K562 (cell line): Measurements from ENCODE around the gene ADM5. TPM values are rescaled to one million over a fixed set of nuclear protein-coding genes. Genes with fewer than 3 reads are reported as not detected.

Source experiments
- CBX8 ChIP-seq: fragments of 200-600 bp; sonication (generic); IDR thresholded peaks from 2 replicates; pipeline ENCODE4 v1.6.1; 2012; ENCODE audit warnings: borderline replicate concordance, mixed run types, low read depth, mild to moderate bottlenecking, moderate library complexity, mixed read lengths, low read length, control low read depth, inconsistent platforms; ENCODE audit not compliant: poor library complexity, severe bottlenecking; ENCODE audit errors: extremely low read depth
- CEBPG ChIP-seq, 3 experiments: fragments of 200-800 bp in 1 of 3; sonication (Bioruptor generic) in 1 of 3; sonication (generic) in 1 of 3; formaldehyde crosslinking in 1 of 3; IDR thresholded peaks in 2 of 3; conservative IDR thresholded peaks in 1 of 3; 2 replicates each; pipeline versions ENCODE4 v1.6.1 to v1.8.0; 2016 to 2022; ENCODE audit warnings: missing compliant biosample characterization in 2 of 3, missing genetic modification characterization in 2 of 3, mild to moderate bottlenecking in 1 of 3, missing genetic modification reagents in 1 of 3
- COPS2 ChIP-seq: fragments of 450-650 bp; conservative IDR thresholded peaks from 2 replicates; pipeline ENCODE4 v1.6.1; 2016; ENCODE audit warnings: mild to moderate bottlenecking, moderate library complexity
- DIDO1 ChIP-seq: fragments of 450-650 bp; IDR thresholded peaks from 2 replicates; pipeline ENCODE4 v1.6.1; 2016; ENCODE audit warnings: low read depth, missing biosample characterization, missing genetic modification characterization
- ETS2 ChIP-seq: IDR thresholded peaks from 2 replicates; pipeline ENCODE4 v1.6.1; 2016; ENCODE audit warnings: borderline replicate concordance, missing genetic modification characterization, mild to moderate bottlenecking, moderate library complexity, missing compliant biosample characterization; ENCODE audit not compliant: poor library complexity, severe bottlenecking
- JUN ChIP-seq, 2 experiments: sonication (generic) in 1 of 2; formaldehyde crosslinking in 1 of 2; IDR thresholded peaks; 2 replicates each; pipeline versions ENCODE4 v1.6.1 to v1.8.0; 2012 to 2022; ENCODE audit warnings: borderline replicate concordance in 2 of 2, mild to moderate bottlenecking in 2 of 2, improper control_type of control experiment in 1 of 2, low read depth in 1 of 2, low read length in 1 of 2, missing genetic modification reagents in 1 of 2
- MTA1 ChIP-seq: fragments of 450-650 bp; IDR thresholded peaks from 2 replicates; pipeline ENCODE4 v1.6.1; 2017; ENCODE audit warnings: borderline replicate concordance
- MYC ChIP-seq, 2 experiments: fragments of 250-450 bp in 1 of 2; sonication (Bioruptor Pico) in 1 of 2; IDR thresholded peaks; 2 replicates each; pipeline versions ENCODE4 v1.5.1 to v1.6.1; 2012 to 2021; ENCODE audit warnings: low read depth in 2 of 2, borderline replicate concordance in 1 of 2, improper control_type of control experiment in 1 of 2, low read length in 1 of 2, mild to moderate bottlenecking in 1 of 2, moderate library complexity in 1 of 2
- ZNF143 ChIP-seq: sonication (generic); formaldehyde crosslinking; IDR thresholded peaks from 2 replicates; pipeline ENCODE4 v1.9.0; 2022; ENCODE audit warnings: mild to moderate bottlenecking, missing genetic modification reagents
- ZNF23 ChIP-seq: fragments of 250-450 bp; sonication (Bioruptor Pico); IDR thresholded peaks from 2 replicates; pipeline ENCODE4 v1.4.0; 2020; ENCODE audit warnings: mild to moderate bottlenecking
- ZNF253 ChIP-seq: fragments of 250-450 bp; sonication (Bioruptor Pico); conservative IDR thresholded peaks from 2 replicates; pipeline ENCODE4 v1.6.1; 2021; ENCODE audit warnings: mild to moderate bottlenecking
- ZNF780A ChIP-seq: fragments of 250-450 bp; sonication (Bioruptor Pico); IDR thresholded peaks from 2 replicates; pipeline ENCODE4 v1.5.0; 2021; ENCODE audit warnings: mild to moderate bottlenecking
- polyA plus RNA-seq, 8 experiments: library from polyadenylated mRNA; depleted of rRNA in 4 of 8; stranded (reverse) in 5 of 8; unstranded in 3 of 8; fragments of >200 nt; fragmentation: Nextera tagmentation in 2 of 8; fragmentation: Illumina TruSeq in 1 of 8; extraction: Ambion mirVana in 2 of 8; extraction: Trizol in 1 of 8; gene quantifications; 2 replicates each; pipeline versions ENCODE4 v1.2.1 to v1.2.3, GENCODE V29; 2011 to 2014; ENCODE audit warnings: inconsistent platforms in 1 of 8, missing spikeins in 1 of 8
- total RNA-seq, 7 experiments: library from RNA; depleted of rRNA in 6 of 7; stranded (reverse); fragments of >200 nt in 6 of 7; fragmentation: Illumina TruSeq in 2 of 7; extraction: Trizol in 2 of 7; gene quantifications; 2 replicates each; pipeline versions ENCODE4 v1.2.1 to v1.2.3, GENCODE V29; 2011 to 2021; ENCODE audit warnings: low replicate concordance in 1 of 7
- TF ChIP-seq, protein P1 (sequence below): fragments of 450-650 bp; IDR thresholded peaks from 2 replicates; pipeline ENCODE4 v1.7.1; 2018; ENCODE audit warnings: mild to moderate bottlenecking, low read depth; ENCODE audit not compliant: partially characterized antibody
- TF ChIP-seq, protein P2 (sequence below): sonication (generic); formaldehyde crosslinking; IDR thresholded peaks from 2 replicates; pipeline ENCODE4 v1.8.0; 2023; ENCODE audit warnings: mild to moderate bottlenecking, missing genetic modification reagents
- TF ChIP-seq, protein P3 (sequence below): fragments of 250-450 bp; sonication (Bioruptor Pico); IDR thresholded peaks from 2 replicates; pipeline ENCODE4 v1.4.0; 2020; ENCODE audit warnings: borderline replicate concordance

The ADM5 gene
- total and polyA plus RNA-seq, 9 of the 15 experiments (the other 6 are each of a cell fraction or from before 2014, with no cell fraction given) = 0.13 to 8.4 (median 2.0) TPM; not detected in 1

GRCh38 chr19:49677231-49677900, 12.0 kb upstream of the ADM5 start, which contains the start of gene PRMT1 (continued):
- TF ChIP-seq JUN (IDR thresholded peaks at IDR 0.05; ENCODE audit: borderline replicate concordance, low read depth, low read length) (peak; percentile 32; the same call in 1 of the 2 replicates), JUN (CRISPR knock-in tag; IDR thresholded peaks at IDR 0.05; ENCODE audit: borderline replicate concordance) (no peak), ZNF143 (CRISPR knock-in tag) (0 out of 2 replicates have a peak, but pooled peaks have one; percentile 38), ZNF23 (CRISPR knock-in tag) (no peak), MTA1 (peak; percentile 35; the same call in 1 of the 2 replicates), ZNF780A (no peak), CEBPG (CRISPR knock-in tag; IDR thresholded peaks at IDR 0.05) (no peak), CEBPG (tag; conservative IDR thresholded peaks at IDR 0.05 in 1 of 2, IDR thresholded peaks at IDR 0.05 in 1 of 2) (no peak; a peak in 1 of 4 replicates), ZNF253 (CRISPR knock-in tag) (no peak), ETS2 (tag) (no peak), DIDO1 (tag) (peak; percentile 67; the same call in 1 of the 2 replicates), CBX8 (no peak), MYC (IDR thresholded peaks at IDR 0.05; ENCODE audit: low read depth, low read length) (peak; percentile 98), MYC (CRISPR knock-in tag; IDR thresholded peaks at IDR 0.05; ENCODE audit: borderline replicate concordance, low read depth) (peak; percentile 97), COPS2 (no peak)
- TF ChIP-seq, protein P1, sequence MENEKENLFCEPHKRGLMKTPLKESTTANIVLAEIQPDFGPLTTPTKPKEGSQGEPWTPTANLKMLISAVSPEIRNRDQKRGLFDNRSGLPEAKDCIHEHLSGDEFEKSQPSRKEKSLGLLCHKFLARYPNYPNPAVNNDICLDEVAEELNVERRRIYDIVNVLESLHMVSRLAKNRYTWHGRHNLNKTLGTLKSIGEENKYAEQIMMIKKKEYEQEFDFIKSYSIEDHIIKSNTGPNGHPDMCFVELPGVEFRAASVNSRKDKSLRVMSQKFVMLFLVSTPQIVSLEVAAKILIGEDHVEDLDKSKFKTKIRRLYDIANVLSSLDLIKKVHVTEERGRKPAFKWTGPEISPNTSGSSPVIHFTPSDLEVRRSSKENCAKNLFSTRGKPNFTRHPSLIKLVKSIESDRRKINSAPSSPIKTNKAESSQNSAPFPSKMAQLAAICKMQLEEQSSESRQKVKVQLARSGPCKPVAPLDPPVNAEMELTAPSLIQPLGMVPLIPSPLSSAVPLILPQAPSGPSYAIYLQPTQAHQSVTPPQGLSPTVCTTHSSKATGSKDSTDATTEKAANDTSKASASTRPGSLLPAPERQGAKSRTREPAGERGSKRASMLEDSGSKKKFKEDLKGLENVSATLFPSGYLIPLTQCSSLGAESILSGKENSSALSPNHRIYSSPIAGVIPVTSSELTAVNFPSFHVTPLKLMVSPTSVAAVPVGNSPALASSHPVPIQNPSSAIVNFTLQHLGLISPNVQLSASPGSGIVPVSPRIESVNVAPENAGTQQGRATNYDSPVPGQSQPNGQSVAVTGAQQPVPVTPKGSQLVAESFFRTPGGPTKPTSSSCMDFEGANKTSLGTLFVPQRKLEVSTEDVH = peak; percentile 66
- TF ChIP-seq, protein P2, sequence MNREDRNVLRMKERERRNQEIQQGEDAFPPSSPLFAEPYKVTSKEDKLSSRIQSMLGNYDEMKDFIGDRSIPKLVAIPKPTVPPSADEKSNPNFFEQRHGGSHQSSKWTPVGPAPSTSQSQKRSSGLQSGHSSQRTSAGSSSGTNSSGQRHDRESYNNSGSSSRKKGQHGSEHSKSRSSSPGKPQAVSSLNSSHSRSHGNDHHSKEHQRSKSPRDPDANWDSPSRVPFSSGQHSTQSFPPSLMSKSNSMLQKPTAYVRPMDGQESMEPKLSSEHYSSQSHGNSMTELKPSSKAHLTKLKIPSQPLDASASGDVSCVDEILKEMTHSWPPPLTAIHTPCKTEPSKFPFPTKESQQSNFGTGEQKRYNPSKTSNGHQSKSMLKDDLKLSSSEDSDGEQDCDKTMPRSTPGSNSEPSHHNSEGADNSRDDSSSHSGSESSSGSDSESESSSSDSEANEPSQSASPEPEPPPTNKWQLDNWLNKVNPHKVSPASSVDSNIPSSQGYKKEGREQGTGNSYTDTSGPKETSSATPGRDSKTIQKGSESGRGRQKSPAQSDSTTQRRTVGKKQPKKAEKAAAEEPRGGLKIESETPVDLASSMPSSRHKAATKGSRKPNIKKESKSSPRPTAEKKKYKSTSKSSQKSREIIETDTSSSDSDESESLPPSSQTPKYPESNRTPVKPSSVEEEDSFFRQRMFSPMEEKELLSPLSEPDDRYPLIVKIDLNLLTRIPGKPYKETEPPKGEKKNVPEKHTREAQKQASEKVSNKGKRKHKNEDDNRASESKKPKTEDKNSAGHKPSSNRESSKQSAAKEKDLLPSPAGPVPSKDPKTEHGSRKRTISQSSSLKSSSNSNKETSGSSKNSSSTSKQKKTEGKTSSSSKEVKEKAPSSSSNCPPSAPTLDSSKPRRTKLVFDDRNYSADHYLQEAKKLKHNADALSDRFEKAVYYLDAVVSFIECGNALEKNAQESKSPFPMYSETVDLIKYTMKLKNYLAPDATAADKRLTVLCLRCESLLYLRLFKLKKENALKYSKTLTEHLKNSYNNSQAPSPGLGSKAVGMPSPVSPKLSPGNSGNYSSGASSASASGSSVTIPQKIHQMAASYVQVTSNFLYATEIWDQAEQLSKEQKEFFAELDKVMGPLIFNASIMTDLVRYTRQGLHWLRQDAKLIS (CRISPR knock-in tag) = peak; percentile 39; the same call in 1 of the 2 replicates
- TF ChIP-seq, protein P3, sequence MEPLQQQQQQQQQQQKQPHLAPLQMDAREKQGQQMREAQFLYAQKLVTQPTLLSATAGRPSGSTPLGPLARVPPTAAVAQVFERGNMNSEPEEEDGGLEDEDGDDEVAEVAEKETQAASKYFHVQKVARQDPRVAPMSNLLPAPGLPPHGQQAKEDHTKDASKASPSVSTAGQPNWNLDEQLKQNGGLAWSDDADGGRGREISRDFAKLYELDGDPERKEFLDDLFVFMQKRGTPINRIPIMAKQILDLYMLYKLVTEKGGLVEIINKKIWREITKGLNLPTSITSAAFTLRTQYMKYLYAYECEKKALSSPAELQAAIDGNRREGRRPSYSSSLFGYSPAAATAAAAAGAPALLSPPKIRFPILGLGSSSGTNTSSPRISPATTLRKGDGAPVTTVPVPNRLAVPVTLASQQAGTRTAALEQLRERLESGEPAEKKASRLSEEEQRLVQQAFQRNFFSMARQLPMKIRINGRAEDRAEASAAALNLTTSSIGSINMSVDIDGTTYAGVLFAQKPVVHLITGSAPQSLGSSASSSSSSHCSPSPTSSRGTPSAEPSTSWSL (CRISPR knock-in tag) = 0 out of 2 replicates have a peak, but pooled peaks have one; percentile 38
